ENCODE data around the gene DEPP1. TPM values are rescaled to one million over a fixed set of nuclear protein-coding genes. Genes with fewer than 3 reads are reported as not detected.
"Not testable (repeated sequence)": the region's sequence is repeated elsewhere in the genome, so short reads cannot be mapped to it uniquely, and the experiment has no call there.

DEPP1 gene, protein sequence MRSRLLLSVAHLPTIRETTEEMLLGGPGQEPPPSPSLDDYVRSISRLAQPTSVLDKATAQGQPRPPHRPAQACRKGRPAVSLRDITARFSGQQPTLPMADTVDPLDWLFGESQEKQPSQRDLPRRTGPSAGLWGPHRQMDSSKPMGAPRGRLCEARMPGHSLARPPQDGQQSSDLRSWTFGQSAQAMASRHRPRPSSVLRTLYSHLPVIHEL
- polyA plus RNA-seq (2014; cell fraction: cytosol; rRNA removed), result 1.2 TPM in 2 replicates
- polyA plus RNA-seq (2014; cell fraction: nucleus; rRNA removed), result 1.6 and 2.9 TPM in 2 replicates

DNA sequence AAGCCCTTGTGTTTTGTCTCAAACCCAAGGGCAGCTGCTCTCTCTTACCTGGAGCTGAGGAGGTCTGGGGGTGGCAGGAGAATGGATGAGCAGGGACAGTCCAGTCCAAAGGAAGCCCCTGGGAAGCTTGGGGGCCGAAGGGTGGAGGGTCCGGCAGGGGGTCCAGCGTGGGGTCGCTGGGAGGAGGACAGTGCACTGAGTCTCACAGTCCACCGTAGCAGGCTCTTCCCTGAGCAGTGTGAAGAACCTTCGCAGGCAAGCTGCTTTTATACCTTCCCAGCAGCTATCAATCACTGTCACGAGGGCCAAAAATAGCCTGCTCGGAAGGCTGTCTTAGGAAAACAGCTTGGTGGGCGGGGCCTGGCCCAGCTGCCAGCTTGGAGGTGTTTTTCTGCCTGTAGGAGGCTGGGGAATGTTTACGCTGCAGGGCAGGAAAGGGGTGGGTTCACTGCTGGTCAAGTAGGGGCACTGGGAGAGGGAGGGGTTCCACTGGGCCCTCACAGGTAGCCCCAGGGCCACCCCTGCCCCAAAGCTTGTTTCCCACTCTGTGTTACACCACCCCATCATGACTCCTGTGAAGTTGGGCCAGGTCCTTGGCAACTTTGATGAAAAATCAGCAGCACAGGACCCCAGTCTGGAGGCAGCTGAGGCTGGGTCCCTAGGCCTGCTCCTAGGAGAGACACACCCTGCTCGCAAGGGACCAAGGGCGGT is at the start of gene DEPP1:
Gene DEPP1, minus strand, starts transcription at position 240 of the 711 bp plus-strand sequence. CDS start 779 bp downstream, outside the sequence.
- peak; percentile 95 for DNase-seq (ENCODE audit: low spot score)

DNA sequence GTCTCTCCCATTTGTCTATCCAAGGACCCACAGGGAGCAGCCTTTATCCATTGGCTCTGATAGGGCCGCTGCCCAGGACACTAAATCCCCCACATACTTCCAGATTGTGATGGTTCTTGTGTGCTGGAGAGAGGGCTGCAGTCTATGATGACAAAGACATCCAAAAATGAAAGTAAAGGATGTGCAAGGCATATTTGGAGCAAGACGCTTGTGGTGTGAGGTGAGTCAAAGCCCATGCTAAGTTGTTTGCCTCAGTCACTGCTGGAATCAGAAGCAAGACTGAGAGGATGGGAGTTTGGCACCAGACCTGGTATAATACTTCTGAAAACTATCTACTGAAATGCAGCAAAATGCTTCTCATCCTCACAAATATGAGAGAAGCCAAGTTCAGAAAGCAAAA is 44.8 kb upstream of the DEPP1 start:
- DNase-seq (ENCODE audit: low spot score), result no peak

DNA sequence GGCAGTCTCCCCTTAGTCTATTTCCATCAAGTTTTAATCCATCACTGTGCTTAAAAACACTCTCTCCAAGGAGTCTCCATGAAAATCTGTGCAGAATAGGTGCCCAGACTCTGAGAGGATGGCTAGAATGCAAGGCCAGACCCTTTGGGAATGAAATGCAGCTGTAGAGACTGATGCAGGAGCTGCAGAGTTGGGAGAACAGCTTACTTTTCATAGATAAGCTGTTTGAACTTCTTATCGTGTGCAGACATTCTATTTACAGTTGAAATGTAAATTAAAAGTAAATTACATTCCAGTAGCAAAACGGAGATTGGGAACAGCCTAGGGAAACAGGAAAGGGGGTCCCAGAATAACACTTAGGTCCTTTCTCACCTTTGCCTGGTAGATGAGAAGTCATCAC is 37.0 kb upstream of the DEPP1 start:
- no peak for DNase-seq (ENCODE audit: low spot score)

DNA sequence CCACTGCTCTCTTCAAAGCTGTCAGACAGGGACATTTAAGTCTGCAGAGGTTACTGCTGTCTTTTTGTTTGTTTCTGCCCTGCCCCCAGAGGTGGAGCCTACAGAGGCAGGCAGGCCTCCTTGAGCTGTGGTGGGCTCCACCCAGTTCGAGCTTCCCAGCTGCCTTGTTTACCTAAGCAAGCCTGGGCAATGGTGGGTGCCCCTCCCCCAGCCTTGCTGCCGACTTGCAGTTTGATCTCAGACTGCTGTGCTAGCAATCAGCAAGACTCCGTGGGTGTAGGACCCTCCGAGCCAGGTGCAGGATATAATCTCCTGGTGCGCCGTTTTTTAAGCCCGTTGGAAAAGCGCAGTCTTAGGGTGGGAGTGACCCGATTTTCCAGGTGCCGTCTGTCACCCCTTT is 35.9 kb upstream of the DEPP1 start:
- DNase-seq (ENCODE audit: low spot score), result not testable (repeated sequence)

DNA sequence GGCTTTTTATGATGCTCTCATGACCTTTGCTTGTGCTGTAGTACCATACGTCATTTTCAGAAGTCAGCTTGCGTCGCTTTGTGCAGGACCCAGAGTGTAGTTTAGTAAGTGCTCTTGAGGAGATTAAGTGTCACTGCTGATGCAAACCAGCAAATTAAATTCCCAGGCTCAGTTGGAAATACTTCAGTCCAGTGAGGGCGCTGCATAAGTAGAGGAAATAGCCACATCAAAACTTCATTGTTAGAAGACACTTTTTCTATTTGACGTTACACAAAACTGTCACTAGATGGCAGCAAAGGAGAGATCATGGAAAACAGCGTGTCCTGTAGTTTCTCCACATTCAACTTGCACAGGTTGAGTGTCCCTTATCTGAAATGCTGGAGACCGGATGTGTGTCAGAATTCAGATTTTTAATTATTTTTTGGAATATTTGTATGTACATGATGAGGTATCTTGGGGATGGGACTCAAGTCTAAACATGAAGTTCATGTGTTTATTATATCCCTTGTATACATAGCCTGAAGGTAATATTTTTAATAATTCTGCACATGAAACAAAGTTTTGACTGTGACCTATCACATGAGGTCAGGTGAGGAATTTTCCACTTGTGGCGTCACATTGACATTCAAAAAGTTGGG is 30.0 kb upstream of the DEPP1 start:
- DNase-seq (ENCODE audit: low spot score), result peak; percentile 81

DNA sequence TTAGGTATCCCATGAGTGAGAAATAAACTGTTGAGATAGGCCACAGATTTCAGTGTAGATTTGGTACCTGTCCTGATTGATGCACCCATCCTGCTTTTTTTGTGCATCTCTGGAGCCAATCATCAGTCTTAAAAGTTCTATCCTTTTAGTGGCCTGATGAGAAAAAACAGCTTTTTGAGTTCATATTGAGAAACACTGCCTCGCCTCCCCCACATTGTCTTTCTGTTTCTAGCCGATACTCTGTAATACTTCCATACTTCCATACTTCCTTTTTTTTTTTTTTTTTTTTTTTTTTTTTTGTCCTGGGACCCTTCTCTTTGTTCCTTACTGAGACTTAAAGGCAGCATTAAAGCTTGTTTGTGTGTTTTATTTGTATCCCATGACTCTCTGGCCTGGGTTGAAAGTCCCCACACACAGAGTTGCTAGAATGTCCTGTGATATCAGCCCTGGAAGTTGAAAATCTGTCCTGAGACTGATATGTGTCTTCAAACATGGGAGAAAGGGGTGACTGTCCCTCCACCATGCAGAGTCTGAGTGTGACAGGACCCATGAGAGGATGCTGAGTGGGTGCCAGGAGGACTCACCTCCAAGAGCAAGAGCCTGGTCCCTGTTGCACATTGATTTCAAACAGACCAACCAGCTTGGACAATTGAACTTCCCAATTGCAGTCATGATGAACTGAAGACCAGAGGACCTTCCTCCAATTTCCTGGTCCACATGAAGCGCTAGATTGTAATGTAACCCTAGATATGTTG is 27.8 kb upstream of the DEPP1 start:
- DNase-seq (ENCODE audit: low spot score), result no peak

DNA sequence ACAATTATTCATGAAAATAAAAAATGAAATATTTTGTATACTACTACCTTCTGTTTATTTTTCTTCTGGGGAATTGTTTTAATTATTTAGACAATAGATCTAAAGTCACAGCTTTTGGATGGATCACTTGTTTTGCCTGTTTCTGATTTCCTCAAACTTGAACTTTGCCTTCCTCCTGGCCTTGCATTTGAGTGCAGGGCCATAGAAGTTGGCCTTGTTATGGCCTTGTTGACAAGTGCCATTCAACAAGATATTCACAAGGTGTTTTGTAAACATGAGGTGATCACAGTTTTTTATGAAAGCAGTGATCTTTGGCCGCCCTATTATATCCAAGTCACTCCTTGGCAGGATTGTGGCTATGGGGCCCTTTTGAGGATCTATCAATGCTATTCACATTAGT is 26.7 kb upstream of the DEPP1 start:
- DNase-seq (ENCODE audit: low spot score), result no peak

DNA sequence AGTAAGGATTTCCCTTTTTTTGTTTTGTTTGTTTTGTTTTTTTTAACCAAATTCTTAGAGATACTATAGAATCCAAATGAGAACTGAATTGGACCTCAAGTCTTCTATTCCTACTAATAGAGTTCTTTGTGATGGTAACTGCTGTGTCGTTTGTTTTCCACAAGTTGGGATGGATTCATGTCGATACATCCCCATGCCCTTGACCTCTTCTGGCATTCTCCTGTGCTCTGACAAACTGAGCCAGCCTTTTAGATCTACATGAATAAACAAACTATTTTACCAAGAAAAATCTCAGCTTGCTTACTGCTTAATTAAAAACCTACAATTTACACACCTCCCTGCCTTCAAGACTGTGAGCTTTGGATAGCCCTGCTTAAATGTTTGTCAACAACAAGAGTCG is 26.1 kb upstream of the DEPP1 start:
- DNase-seq (ENCODE audit: low spot score), result no peak

DNA sequence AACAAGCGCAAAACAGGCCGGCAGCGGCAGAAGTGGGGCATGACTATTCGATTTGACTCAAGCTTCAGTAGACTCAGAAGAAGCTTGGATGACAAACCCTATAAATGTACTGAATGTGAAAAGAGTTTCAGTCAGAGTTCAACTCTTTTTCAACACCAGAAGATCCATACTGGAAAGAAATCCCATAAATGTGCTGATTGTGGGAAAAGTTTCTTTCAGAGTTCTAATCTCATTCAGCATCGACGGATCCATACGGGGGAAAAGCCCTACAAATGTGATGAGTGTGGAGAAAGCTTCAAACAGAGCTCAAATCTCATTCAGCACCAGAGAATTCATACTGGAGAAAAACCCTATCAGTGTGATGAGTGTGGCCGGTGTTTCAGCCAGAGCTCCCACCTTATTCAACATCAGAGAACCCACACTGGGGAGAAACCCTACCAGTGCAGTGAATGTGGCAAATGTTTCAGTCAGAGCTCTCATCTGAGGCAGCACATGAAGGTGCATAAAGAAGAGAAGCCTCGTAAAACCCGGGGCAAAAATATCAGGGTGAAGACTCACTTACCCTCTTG is 24.9 kb upstream of the DEPP1 start:
- no peak for DNase-seq (ENCODE audit: low spot score)

DNA sequence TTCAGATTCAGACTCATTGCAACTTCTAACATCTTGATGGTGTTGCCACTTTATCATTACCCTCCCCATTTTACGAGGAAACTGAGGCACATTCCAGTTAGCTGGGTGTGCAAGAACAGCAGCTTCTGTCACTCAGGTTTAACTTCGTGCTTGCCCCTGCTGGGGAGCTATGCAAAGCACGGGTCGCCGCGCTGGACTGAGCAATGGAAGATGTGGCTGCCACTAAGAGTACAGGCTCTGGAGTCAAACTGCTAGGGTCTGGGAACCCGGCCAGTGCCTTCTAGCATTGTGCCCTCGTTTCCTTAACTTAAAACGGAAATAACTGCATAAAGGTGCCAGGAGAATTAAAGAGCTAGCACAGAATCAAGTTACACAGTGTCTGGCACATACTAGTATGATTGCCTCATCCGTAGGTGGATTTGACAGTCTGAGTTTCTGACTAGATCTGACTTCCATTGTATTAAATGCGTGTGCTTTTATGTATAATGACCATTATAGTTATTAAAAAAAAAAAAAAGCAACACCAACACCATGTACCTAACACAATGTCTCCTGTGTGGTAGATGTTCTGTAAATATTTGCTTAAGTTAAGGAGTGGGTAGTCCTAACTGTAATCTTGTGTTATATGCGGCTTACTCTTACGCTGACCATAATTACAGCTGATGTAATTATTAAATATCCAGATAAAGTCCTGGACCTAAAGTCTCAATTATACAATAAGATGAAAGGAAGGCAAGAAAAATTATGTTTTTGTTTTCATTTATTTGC is 23.0 kb upstream of the DEPP1 start:
- peak; percentile 70 for DNase-seq (ENCODE audit: low spot score)

DNA sequence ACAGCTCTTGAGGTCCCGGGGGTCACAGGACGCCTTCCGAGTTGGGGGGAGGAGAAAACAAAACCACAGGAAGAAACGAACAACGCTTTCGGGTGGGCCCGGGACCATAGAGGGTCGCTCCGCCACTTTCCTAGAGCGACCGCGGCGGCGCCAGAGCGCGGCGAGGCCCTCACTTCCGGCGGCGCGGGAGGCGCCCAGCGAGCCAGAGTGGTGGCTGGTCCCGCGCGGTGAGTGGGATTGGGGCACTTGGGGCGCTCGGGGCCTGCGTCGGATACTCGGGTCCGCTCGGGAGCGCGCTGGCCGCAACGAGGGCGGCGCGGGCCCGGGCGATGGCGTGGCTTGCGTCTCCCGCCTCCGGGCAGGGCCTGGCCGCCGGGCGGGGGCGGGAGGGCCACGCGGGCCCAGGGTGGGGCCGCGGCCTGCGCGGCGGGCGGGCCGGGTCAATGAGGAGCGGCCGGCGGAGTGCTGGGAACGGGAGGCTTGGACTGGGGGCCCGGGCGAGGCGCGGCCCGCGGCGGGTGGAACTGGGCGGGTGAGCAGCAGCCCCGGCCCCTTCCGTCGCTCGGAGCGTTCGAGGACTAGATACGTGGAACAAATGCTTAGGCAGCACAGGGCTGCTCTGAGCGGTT is 22.3 kb upstream of the DEPP1 start, which contains the start of gene ZNF22:
Gene ZNF22, plus strand, starts transcription at position 172 of the 629 bp plus-strand sequence. CDS start 2,446 bp downstream, outside the sequence.
- DNase-seq (ENCODE audit: low spot score), result peak; percentile 78

DNA sequence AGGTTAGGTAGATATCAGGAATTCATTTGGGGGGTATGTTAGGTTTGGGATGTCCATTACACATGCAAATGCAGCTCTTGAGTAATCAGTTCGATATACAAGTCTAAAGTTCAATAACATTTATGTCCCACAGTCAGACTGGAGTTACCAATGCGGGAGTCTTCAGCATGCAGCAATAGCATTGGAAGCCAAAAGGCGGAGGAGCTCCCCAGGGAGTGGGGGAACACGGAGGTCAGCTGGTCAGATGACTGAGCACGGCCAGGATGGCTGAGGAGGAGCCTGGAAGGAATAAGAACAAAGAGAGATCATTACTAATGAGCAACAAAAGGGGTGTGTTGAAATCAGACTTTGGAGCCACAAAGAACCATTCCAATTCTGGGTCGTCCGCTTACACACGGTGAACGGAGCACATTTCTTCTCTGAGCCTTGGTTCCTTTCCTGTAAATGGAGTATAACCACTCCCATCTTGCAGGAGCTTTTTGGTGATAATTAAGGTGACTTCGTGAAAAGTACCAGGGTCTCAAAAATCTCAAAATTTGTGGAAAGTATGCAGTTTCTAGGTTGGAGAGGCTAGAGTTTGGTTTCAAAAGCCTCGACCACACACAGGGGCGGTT is 21.6 kb upstream of the DEPP1 start:
- DNase-seq (ENCODE audit: low spot score), result no peak

DNA sequence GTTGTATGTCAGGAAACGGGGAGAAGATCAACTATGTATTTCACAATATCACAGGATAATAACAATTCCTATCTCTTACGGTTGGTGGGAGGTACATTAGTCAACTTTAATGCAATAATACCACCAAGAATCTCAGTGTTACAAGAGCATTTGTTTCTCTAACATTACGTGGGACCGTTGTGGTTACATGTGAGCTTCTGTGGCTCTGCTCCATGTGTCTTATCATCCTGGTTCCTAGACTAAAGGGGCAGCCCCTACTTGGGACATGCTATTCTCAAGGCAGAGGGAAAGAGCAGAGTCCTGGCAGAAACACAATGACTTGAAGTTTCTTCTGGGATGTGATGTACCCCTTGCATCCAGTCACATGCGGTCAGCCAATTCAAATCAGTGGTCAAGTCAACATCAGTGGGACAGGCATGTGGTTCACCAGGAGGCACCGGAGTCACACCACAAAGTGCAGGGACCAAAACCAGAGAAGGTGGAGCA is 19.6 kb upstream of the DEPP1 start:
- no peak for DNase-seq (ENCODE audit: low spot score)

DNA sequence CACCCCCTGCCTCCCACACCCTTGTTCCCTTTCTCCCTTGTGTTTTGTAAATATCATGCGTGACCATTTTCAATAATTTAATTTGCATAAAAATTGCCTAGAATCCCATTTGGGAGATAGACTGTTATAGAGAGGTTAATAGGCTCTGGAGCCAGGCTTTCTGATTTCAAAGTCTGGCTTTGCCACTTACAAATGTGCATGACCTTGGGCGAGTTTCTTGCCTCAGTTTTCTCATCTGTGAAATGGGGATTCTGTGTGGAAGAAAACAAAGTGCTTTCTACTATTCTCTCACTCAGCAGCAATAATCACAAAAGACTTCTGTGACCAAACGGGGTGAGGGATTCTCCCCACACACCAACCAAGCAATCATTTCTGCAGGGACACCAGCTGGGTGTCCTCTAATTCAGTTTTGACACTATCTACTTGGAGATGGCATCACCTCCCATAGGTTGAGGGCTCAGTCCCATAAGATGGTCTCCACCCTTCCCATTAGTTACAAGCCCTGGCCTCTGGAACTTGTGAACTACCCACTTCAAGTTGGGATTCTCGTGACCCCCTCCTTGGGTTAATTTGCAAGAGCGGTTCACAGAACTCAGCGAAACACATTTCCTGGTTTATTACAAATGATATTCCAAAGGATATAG is 18.6 kb upstream of the DEPP1 start:
- no peak for DNase-seq (ENCODE audit: low spot score)

DNA sequence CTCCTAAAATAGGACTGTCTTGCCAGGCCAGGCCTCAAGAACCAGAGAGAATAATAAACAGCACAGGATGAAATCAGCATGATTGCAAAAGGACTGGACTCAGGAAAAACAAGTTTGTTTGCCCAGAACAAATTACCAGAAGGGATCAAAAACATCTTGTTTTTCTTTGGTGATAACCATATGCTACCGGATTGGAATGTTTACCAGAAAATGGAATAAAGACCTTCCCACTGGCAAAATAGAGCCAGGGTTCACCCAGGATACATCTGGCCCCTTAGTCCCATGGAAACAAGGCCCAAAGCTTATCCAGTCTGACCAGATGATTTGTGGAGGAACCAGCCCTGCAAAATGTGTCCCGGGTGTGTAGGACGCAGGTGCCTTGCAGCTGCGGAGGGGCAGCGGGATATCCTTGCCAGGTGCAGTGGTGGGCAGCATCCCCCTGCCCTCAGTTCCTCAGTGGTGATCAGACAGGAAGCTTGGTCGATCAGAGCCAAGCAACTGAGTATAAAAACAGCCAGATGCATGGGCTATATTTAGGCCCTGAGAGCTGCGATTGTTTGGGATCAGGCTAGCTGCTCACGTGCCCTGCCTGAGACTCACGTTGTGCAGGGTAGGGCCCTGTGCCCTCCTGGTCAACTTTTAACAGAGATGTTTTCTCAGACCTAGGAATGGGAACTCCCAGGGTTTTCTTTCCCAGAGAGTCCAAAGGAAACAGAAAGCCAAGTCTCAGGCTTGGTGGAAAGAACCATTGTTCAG is 17.5 kb upstream of the DEPP1 start:
- no peak for DNase-seq (ENCODE audit: low spot score)

DNA sequence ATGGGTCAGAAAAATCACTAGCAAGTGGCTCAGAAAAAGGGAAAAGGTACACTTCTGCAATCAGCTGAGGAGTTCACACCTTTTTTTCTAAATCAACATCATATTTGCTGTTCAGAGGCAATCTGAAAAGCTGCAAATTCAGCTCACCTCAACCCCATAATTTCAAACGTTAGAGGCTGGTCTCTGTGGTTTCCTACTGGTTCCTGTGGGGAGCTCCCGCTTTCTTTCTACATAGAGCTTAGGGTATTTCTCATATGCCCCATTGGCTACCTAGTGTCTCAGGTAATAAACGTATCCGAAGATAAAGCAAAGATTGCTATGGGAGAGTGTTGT is 16.9 kb upstream of the DEPP1 start:
- DNase-seq (ENCODE audit: low spot score), result no peak

DNA sequence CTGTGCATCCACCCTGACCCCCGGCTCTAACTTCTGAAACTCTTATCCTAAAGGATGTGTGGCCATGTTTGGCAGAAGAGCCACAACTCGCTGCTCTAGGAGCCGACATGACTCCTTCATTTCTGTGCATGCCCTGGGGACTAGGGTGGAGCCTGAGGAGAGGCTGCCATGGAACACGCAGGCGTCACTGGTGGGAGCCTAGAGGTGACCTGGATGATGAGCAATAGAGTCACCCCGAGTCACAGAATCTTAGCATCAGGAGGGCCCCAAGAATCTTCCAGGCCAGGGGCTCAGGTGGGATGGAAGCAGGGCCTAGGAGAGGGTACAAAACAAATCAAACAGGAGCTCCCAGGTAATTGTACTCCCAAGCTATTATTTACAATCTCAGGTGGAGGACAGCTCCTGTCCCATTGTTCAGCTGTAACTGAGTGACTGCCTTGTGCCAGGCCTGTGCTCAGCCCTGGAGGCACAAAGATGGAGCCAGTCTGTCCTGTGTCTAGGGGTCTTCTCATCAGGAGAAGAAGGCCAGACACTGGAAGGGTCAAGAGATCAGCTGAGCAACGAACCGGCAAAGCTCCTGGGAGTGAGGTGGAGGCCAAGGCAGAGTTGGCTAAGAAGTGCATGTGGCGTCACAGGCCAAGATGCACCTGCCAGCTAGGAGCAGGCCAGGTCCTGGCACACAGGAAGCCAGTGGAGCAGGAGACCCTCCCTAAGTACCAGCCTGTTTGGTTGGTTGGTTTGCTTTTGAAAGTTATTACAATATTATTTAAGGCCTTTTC is 16.3 kb upstream of the DEPP1 start:
- no peak for DNase-seq (ENCODE audit: low spot score)
